Loucy (cell line): ENCODE results near the gene DMRTB1.

Source experiments
- CTCF ChIP-seq: fragments of 200-600 bp; sonication (generic); conservative IDR thresholded peaks from 2 replicates; pipeline ENCODE4 v1.5.1; 2014; ENCODE audit warnings: mild to moderate bottlenecking, antibody characterized with exemption, low read length
- EZH2phosphoT487 ChIP-seq: fragments of 200-600 bp; IDR thresholded peaks from 2 replicates; pipeline ENCODE4 v1.6.1; 2018; ENCODE audit warnings: antibody characterized with exemption, mild to moderate bottlenecking, moderate library complexity, borderline replicate concordance

- TF ChIP-seq CTCF (no peak), EZH2phosphoT487 (no peak)
Observed at GRCh38 chr1:53414632-53415031, 44.6 kb upstream of the DMRTB1 start.
